GM12892 (cell line): ENCODE results near the gene TERB1.

Experiments used
- POLR2A ChIP-seq: IDR thresholded peaks from 2 replicates; pipeline ENCODE4 v1.6.1; 2011; ENCODE audit warnings: low read depth, low read length, control low read depth
- POLR2AphosphoS5 ChIP-seq: IDR thresholded peaks from 2 replicates; pipeline ENCODE4 v1.6.1; 2011; ENCODE audit warnings: low read depth, low read length, control low read depth

DNA sequence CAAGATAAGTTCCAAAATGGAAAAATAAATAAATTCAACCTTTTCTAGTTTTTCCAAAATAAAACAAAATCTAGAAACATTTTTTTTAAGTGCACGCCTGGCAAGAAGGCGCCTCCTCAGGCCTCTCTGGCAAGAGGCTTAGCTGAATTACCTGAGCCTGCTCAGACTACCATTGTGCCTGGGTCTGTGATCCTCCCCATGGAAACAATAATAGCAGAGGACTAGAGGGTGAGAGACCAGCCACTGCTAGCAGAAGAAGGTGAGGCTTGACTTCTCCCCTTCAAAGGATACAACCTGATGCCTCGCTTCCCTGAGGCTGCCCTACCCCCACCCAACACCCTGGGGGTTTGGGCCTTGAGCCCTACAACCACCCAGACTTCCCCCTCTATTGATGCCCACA, 14.8 kb downstream of the TERB1 start:
- no peak for TF ChIP-seq POLR2A
- TF ChIP-seq POLR2AphosphoS5: no peak
